ENCODE measurements around the gene HYAL3. TPM values are rescaled to one million over a fixed set of nuclear protein-coding genes. Genes with fewer than 3 reads are reported as not detected.

The HYAL3 gene
- total and polyA plus RNA-seq, 2 of the 8 experiments (the other 6 are each of a cell fraction or from before 2014, with no cell fraction given) = 3.2 to 12.2 TPM

DNA sequence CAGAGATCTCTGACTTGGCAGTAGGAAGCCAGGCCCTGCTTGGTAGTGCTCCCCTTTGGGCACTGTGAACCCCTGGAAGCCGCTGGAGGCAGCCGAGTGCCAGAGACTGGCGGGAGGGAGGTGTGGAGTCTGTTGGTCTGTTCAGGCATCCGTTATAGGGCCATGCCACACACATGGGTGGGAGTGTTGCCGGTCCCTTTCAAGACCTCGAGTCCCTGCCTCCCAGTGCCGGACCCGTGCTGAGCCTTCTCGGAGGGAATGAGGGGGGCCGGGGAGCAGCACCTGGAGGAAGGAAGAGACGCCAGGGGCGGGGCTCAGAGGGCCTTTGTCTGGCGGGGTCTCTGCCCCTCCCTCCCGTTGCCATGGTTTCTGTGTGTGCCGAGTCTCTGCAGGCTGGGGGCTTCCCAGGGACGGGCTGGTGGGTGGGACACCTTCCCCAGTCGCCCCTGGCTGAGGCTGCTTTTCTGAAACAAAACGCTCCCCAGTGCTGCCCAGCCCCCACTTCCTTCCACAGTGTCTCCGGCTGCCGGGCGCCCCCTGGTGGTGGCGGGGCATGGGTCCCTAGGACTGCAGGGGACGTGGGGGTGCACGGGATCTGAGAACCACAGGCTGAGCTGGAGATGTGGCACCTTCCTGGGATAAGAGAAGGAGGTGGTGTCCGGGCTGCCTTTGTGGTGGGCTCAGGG is 53.2 kb downstream of the HYAL3 start (continued):
- TF ChIP-seq, protein P1, sequence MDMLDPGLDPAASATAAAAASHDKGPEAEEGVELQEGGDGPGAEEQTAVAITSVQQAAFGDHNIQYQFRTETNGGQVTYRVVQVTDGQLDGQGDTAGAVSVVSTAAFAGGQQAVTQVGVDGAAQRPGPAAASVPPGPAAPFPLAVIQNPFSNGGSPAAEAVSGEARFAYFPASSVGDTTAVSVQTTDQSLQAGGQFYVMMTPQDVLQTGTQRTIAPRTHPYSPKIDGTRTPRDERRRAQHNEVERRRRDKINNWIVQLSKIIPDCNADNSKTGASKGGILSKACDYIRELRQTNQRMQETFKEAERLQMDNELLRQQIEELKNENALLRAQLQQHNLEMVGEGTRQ (IDR thresholded peaks at IDR 0.05; ENCODE audit: low read length) = no peak; the same call in 1 of the 2 replicates
- TF ChIP-seq NANOG (IDR thresholded peaks at IDR 0.05; ENCODE audit: insufficient read depth, low read depth, low read length, poor library complexity, severe bottlenecking) = no peak
- TF ChIP-seq, protein P2, sequence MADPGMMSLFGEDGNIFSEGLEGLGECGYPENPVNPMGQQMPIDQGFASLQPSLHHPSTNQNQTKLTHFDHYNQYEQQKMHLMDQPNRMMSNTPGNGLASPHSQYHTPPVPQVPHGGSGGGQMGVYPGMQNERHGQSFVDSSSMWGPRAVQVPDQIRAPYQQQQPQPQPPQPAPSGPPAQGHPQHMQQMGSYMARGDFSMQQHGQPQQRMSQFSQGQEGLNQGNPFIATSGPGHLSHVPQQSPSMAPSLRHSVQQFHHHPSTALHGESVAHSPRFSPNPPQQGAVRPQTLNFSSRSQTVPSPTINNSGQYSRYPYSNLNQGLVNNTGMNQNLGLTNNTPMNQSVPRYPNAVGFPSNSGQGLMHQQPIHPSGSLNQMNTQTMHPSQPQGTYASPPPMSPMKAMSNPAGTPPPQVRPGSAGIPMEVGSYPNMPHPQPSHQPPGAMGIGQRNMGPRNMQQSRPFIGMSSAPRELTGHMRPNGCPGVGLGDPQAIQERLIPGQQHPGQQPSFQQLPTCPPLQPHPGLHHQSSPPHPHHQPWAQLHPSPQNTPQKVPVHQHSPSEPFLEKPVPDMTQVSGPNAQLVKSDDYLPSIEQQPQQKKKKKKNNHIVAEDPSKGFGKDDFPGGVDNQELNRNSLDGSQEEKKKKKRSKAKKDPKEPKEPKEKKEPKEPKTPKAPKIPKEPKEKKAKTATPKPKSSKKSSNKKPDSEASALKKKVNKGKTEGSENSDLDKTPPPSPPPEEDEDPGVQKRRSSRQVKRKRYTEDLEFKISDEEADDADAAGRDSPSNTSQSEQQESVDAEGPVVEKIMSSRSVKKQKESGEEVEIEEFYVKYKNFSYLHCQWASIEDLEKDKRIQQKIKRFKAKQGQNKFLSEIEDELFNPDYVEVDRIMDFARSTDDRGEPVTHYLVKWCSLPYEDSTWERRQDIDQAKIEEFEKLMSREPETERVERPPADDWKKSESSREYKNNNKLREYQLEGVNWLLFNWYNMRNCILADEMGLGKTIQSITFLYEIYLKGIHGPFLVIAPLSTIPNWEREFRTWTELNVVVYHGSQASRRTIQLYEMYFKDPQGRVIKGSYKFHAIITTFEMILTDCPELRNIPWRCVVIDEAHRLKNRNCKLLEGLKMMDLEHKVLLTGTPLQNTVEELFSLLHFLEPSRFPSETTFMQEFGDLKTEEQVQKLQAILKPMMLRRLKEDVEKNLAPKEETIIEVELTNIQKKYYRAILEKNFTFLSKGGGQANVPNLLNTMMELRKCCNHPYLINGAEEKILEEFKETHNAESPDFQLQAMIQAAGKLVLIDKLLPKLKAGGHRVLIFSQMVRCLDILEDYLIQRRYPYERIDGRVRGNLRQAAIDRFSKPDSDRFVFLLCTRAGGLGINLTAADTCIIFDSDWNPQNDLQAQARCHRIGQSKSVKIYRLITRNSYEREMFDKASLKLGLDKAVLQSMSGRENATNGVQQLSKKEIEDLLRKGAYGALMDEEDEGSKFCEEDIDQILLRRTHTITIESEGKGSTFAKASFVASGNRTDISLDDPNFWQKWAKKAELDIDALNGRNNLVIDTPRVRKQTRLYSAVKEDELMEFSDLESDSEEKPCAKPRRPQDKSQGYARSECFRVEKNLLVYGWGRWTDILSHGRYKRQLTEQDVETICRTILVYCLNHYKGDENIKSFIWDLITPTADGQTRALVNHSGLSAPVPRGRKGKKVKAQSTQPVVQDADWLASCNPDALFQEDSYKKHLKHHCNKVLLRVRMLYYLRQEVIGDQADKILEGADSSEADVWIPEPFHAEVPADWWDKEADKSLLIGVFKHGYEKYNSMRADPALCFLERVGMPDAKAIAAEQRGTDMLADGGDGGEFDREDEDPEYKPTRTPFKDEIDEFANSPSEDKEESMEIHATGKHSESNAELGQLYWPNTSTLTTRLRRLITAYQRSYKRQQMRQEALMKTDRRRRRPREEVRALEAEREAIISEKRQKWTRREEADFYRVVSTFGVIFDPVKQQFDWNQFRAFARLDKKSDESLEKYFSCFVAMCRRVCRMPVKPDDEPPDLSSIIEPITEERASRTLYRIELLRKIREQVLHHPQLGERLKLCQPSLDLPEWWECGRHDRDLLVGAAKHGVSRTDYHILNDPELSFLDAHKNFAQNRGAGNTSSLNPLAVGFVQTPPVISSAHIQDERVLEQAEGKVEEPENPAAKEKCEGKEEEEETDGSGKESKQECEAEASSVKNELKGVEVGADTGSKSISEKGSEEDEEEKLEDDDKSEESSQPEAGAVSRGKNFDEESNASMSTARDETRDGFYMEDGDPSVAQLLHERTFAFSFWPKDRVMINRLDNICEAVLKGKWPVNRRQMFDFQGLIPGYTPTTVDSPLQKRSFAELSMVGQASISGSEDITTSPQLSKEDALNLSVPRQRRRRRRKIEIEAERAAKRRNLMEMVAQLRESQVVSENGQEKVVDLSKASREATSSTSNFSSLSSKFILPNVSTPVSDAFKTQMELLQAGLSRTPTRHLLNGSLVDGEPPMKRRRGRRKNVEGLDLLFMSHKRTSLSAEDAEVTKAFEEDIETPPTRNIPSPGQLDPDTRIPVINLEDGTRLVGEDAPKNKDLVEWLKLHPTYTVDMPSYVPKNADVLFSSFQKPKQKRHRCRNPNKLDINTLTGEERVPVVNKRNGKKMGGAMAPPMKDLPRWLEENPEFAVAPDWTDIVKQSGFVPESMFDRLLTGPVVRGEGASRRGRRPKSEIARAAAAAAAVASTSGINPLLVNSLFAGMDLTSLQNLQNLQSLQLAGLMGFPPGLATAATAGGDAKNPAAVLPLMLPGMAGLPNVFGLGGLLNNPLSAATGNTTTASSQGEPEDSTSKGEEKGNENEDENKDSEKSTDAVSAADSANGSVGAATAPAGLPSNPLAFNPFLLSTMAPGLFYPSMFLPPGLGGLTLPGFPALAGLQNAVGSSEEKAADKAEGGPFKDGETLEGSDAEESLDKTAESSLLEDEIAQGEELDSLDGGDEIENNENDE (IDR thresholded peaks at IDR 0.05; ENCODE audit: insufficient replicate concordance, low read length) = no peak
- no peak for TF ChIP-seq CBX8 (IDR thresholded peaks at IDR 0.05; ENCODE audit: borderline replicate concordance, low read depth, low read length)
- TF ChIP-seq SP2 (IDR thresholded peaks at IDR 0.05; ENCODE audit: low read length) = no peak
- TF ChIP-seq SP4 (IDR thresholded peaks at IDR 0.05; ENCODE audit: low read length) = 0 out of 2 replicates have a peak, but pooled peaks have one; percentile 53
- TF ChIP-seq RXRA (IDR thresholded peaks at IDR 0.05; ENCODE audit: insufficient read depth, low read depth, low read length) = 0 out of 2 replicates have a peak, but pooled peaks have one; percentile 55
- TF ChIP-seq SRF (IDR thresholded peaks at IDR 0.05; ENCODE audit: low read depth, low read length) = 0 out of 2 replicates have a peak, but pooled peaks have one; percentile 27
- no peak for TF ChIP-seq FOSL1 (IDR thresholded peaks at IDR 0.05; ENCODE audit: insufficient read depth, low read depth, low read length)

All from H1 (cell line).